GM23338 (cell line): ENCODE data around the gene PUS1. TPM values are rescaled to one million over a fixed set of nuclear protein-coding genes. Genes with fewer than 3 reads are reported as not detected.

Source experiments
- ATAC-seq: fragments of 200-7000 bp; cut with Tn5 transposase; 3 replicates; pipeline ENCODE4 v1.9.1; 2020
- DNase-seq: peaks from one replicate; pipeline ENCODE4 v3.0.0-alpha.2; 2015; ENCODE audit warnings: low spot score
- H2AFZ ChIP-seq: fragments of 200-600 bp; sonication (generic); 2 replicates; pipeline ENCODE4 v1.8.0; 2016; ENCODE audit warnings: antibody characterized with exemption, mild to moderate bottlenecking, moderate library complexity
- H3F3A ChIP-seq: fragments of 200-600 bp; sonication (generic); replicated peaks from 2 replicates; pipeline ENCODE4 v1.8.0; 2017; ENCODE audit warnings: antibody characterized with exemption, mixed run types, low read depth
- H3K27ac ChIP-seq: fragments of 200-600 bp; sonication (generic); 2 replicates; pipeline ENCODE4 v1.6.1; 2016; ENCODE audit warnings: low read depth
- H3K27me3 ChIP-seq: fragments of 200-600 bp; sonication (generic); 2 replicates; pipeline ENCODE4 v1.8.0; 2016; ENCODE audit warnings: mild to moderate bottlenecking, mixed run types, moderate library complexity; ENCODE audit not compliant: insufficient read depth
- H3K36me3 ChIP-seq: fragments of 200-600 bp; sonication (generic); 2 replicates; pipeline ENCODE4 v1.8.0; 2016; ENCODE audit warnings: mild to moderate bottlenecking; ENCODE audit not compliant: insufficient read depth
- H3K4me1 ChIP-seq: fragments of 200-600 bp; sonication (generic); 2 replicates; pipeline ENCODE4 v1.8.0; 2016; ENCODE audit warnings: mild to moderate bottlenecking, moderate library complexity; ENCODE audit not compliant: insufficient read depth
- H3K4me2 ChIP-seq: fragments of 200-600 bp; sonication (generic); 2 replicates; pipeline ENCODE4 v1.7.1; 2017; ENCODE audit warnings: mixed run types
- H3K4me3 ChIP-seq: fragments of 200-600 bp; sonication (generic); 2 replicates; pipeline ENCODE4 v1.6.1; 2016; ENCODE audit warnings: mixed run types
- H3K79me2 ChIP-seq: fragments of 200-600 bp; sonication (generic); replicated peaks from 2 replicates; pipeline ENCODE4 v1.8.0; 2017; ENCODE audit warnings: mild to moderate bottlenecking; ENCODE audit not compliant: insufficient read depth
- H3K9me2 ChIP-seq: fragments of 200-600 bp; sonication (generic); 2 replicates; pipeline ENCODE4 v1.8.0; 2017; ENCODE audit not compliant: insufficient read depth
- H4K20me1 ChIP-seq: fragments of 200-600 bp; sonication (generic); replicated peaks from 2 replicates; pipeline ENCODE4 v1.8.0; 2017; ENCODE audit warnings: mild to moderate bottlenecking; ENCODE audit not compliant: insufficient read depth
- H3K27ac Mint-ChIP-seq: 2 replicates; pipeline ENCODE4 v1.8.0; 2020; ENCODE audit warnings: inconsistent platforms, mild to moderate bottlenecking, moderate library complexity, mixed read lengths
- H3K27me3 Mint-ChIP-seq: 3 replicates; pipeline ENCODE4 v1.8.0; 2022; ENCODE audit warnings: low read depth, mild to moderate bottlenecking, moderate library complexity, mixed read lengths, inconsistent platforms; ENCODE audit not compliant: insufficient read depth, poor library complexity
- H3K36me3 Mint-ChIP-seq: 3 replicates; pipeline ENCODE4 v1.8.0; 2021; ENCODE audit warnings: low read depth, mild to moderate bottlenecking, inconsistent platforms, moderate library complexity, mixed read lengths
- H3K4me1 Mint-ChIP-seq: 3 replicates; pipeline ENCODE4 v1.8.0; 2020; ENCODE audit warnings: mild to moderate bottlenecking, inconsistent platforms, mixed read lengths
- H3K4me3 Mint-ChIP-seq: 3 replicates; pipeline ENCODE4 v1.8.0; 2021; ENCODE audit warnings: moderate library complexity, mild to moderate bottlenecking, inconsistent platforms, mixed read lengths
- H3K9me3 Mint-ChIP-seq: 3 replicates; pipeline ENCODE4 v1.8.0; 2020; ENCODE audit warnings: moderate library complexity, mild to moderate bottlenecking, inconsistent platforms, mixed read lengths
- CREB1 ChIP-seq: fragments of 250-450 bp; sonication (Bioruptor Pico); IDR thresholded peaks from 2 replicates; pipeline ENCODE4 v1.5.0; 2020; ENCODE audit warnings: low read depth, mild to moderate bottlenecking, moderate library complexity
- EZH2 ChIP-seq: fragments of 200-600 bp; sonication (generic); IDR thresholded peaks from one replicate; pipeline ENCODE4 v1.8.0; 2017; ENCODE audit warnings: antibody characterized with exemption, mild to moderate bottlenecking, low read depth; ENCODE audit not compliant: unreplicated experiment
- EZH2phosphoT487 ChIP-seq: fragments of 200-600 bp; sonication (generic); IDR thresholded peaks from one replicate; pipeline ENCODE4 v1.8.1; 2018; ENCODE audit warnings: antibody characterized with exemption; ENCODE audit not compliant: unreplicated experiment
- JUNB ChIP-seq: IDR thresholded peaks from one replicate; pipeline ENCODE4 v1.6.1; 2016; ENCODE audit warnings: antibody characterized with exemption; ENCODE audit not compliant: unreplicated experiment
- NANOG ChIP-seq: IDR thresholded peaks from 2 replicates; pipeline ENCODE4 v1.6.1; 2016; ENCODE audit warnings: antibody characterized with exemption, borderline replicate concordance
- POLR2AphosphoS5 ChIP-seq: IDR thresholded peaks from 2 replicates; pipeline ENCODE4 v1.6.1; 2016; ENCODE audit warnings: antibody characterized with exemption, low read depth
- STAT1 ChIP-seq: IDR thresholded peaks from one replicate; pipeline ENCODE4 v1.6.1; 2016; ENCODE audit warnings: antibody characterized with exemption; ENCODE audit not compliant: unreplicated experiment
- ZNF114 ChIP-seq: fragments of 250-450 bp; sonication (Bioruptor Pico); IDR thresholded peaks from 2 replicates; pipeline ENCODE4 v1.5.0; 2020; ENCODE audit warnings: mild to moderate bottlenecking, moderate library complexity
- polyA plus RNA-seq: library from polyadenylated mRNA; unstranded; fragments of >200 nt; fragmentation: Nextera tagmentation; extraction: Ambion mirVana; gene quantifications from 2 replicates; pipeline ENCODE4 v1.2.1, GENCODE V29; 2016
- total RNA-seq: library from RNA; depleted of rRNA; stranded (reverse); fragments of >200 nt; shearing (Covaris generic); gene quantifications from 2 replicates; pipeline ENCODE4 v1.2.3, GENCODE V29; 2014
- TF ChIP-seq, protein P1 (sequence below): IDR thresholded peaks from one replicate; pipeline ENCODE4 v1.6.1; 2018; ENCODE audit warnings: antibody characterized with exemption; ENCODE audit not compliant: unreplicated experiment
- TF ChIP-seq, protein P2 (sequence below): fragments of 250-450 bp; sonication (Bioruptor Pico); IDR thresholded peaks from 2 replicates; pipeline ENCODE4 v1.5.0; 2020; ENCODE audit warnings: mild to moderate bottlenecking, moderate library complexity

PUS1 gene
- total and polyA plus RNA-seq, 2 experiments from 2014 or later = 52.4 to 73.0 TPM

DNA sequence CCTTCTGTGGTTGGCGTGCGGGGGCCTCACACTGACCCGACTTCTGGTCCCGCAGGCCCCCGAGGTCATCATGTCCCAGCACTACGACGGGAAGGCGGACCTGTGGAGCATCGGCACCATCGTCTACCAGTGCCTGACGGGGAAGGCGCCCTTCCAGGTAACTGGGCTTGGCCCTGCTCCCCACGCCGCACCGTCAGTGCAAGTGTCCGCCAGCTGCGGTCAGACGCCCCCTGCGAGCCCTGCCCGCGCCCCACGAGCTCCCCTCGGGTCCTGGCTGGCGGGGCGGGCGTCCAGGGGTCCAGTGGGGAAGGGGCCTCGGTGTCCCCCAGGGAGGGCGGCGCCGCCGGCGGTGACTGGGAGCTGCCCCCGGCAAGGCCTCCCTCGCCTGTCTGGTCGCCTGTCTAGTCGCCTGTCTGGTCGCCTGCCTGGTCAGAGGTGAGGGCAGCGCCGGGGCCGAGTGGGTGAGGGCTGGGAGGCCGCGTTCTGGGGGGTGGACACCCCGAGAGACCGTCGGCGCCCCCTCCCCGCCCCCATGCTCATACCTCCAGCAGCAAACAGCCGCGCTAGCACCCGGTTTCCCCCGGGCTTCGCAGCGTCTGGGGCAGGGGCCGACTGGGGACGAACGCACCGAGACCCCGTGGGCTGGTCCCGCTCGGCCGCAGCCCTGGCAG lies 19.9 kb upstream of the PUS1 start:
- H3K27ac Mint-ChIP-seq = no peak overlapping the region
- H3K4me2 ChIP-seq = no peak overlapping the region

DNA sequence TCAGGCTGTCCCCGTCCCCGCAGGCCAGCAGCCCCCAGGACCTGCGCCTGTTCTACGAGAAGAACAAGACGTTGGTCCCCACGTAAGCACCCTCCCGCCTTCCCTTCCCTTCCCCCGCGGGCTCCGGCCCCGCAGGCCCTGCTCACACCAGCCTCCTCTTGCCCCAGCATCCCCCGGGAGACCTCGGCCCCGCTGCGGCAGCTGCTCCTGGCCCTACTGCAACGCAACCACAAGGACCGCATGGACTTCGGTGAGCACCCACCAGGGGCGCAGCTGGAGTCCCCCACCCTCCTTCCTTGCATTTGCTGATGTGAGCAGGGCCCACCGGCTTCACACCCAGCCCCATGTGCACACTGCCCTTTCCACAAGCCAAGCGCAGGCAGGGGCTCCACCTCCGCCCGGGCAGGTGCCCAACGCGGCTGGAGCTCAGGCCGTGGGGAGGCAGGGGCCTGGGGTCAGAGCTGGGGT lies 19.3 kb upstream of the PUS1 start:
- Histone ChIP-seq H2AFZ (no peak overlapping the region), H3K27me3 (no peaks in the 10 kb centered on the region), H3K9me2 (no peaks in the 10 kb centered on the region), H3K4me2 (no peak overlapping the region), H3K4me1 (no peaks in the 10 kb centered on the region), H3K4me3 (no peak overlapping the region), H3K27ac (no peak overlapping the region), H3K36me3 (no peaks in the 10 kb centered on the region), H3F3A (0 out of 2 replicates have a peak, but pooled peaks cover 8% of the 10 kb centered on the region), H3K79me2 (no peaks in the 10 kb centered on the region), H4K20me1 (peaks cover 8% of the 10 kb centered on the region; the same call in 1 of the 2 replicates)
- Mint-ChIP-seq H3K4me3 (no peak overlapping the region), H3K9me3 (no peaks in the 10 kb centered on the region), H3K4me1 (no peaks in the 10 kb centered on the region; the same call in 1 of the 3 replicates), H3K36me3 (peaks cover 30% of the 10 kb centered on the region), H3K27ac (no peak overlapping the region), H3K27me3 (peaks cover 10% of the 10 kb centered on the region)
- ATAC-seq (no peak), DNase-seq (no peak)
- TF ChIP-seq ZNF114 (CRISPR knock-in tag) = no peak
- TF ChIP-seq CREB1 = no peak
- TF ChIP-seq EZH2phosphoT487 = no peak
- TF ChIP-seq, protein P1, sequence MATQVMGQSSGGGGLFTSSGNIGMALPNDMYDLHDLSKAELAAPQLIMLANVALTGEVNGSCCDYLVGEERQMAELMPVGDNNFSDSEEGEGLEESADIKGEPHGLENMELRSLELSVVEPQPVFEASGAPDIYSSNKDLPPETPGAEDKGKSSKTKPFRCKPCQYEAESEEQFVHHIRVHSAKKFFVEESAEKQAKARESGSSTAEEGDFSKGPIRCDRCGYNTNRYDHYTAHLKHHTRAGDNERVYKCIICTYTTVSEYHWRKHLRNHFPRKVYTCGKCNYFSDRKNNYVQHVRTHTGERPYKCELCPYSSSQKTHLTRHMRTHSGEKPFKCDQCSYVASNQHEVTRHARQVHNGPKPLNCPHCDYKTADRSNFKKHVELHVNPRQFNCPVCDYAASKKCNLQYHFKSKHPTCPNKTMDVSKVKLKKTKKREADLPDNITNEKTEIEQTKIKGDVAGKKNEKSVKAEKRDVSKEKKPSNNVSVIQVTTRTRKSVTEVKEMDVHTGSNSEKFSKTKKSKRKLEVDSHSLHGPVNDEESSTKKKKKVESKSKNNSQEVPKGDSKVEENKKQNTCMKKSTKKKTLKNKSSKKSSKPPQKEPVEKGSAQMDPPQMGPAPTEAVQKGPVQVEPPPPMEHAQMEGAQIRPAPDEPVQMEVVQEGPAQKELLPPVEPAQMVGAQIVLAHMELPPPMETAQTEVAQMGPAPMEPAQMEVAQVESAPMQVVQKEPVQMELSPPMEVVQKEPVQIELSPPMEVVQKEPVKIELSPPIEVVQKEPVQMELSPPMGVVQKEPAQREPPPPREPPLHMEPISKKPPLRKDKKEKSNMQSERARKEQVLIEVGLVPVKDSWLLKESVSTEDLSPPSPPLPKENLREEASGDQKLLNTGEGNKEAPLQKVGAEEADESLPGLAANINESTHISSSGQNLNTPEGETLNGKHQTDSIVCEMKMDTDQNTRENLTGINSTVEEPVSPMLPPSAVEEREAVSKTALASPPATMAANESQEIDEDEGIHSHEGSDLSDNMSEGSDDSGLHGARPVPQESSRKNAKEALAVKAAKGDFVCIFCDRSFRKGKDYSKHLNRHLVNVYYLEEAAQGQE = no peak
- TF ChIP-seq NANOG = no peak
- TF ChIP-seq, protein P2, sequence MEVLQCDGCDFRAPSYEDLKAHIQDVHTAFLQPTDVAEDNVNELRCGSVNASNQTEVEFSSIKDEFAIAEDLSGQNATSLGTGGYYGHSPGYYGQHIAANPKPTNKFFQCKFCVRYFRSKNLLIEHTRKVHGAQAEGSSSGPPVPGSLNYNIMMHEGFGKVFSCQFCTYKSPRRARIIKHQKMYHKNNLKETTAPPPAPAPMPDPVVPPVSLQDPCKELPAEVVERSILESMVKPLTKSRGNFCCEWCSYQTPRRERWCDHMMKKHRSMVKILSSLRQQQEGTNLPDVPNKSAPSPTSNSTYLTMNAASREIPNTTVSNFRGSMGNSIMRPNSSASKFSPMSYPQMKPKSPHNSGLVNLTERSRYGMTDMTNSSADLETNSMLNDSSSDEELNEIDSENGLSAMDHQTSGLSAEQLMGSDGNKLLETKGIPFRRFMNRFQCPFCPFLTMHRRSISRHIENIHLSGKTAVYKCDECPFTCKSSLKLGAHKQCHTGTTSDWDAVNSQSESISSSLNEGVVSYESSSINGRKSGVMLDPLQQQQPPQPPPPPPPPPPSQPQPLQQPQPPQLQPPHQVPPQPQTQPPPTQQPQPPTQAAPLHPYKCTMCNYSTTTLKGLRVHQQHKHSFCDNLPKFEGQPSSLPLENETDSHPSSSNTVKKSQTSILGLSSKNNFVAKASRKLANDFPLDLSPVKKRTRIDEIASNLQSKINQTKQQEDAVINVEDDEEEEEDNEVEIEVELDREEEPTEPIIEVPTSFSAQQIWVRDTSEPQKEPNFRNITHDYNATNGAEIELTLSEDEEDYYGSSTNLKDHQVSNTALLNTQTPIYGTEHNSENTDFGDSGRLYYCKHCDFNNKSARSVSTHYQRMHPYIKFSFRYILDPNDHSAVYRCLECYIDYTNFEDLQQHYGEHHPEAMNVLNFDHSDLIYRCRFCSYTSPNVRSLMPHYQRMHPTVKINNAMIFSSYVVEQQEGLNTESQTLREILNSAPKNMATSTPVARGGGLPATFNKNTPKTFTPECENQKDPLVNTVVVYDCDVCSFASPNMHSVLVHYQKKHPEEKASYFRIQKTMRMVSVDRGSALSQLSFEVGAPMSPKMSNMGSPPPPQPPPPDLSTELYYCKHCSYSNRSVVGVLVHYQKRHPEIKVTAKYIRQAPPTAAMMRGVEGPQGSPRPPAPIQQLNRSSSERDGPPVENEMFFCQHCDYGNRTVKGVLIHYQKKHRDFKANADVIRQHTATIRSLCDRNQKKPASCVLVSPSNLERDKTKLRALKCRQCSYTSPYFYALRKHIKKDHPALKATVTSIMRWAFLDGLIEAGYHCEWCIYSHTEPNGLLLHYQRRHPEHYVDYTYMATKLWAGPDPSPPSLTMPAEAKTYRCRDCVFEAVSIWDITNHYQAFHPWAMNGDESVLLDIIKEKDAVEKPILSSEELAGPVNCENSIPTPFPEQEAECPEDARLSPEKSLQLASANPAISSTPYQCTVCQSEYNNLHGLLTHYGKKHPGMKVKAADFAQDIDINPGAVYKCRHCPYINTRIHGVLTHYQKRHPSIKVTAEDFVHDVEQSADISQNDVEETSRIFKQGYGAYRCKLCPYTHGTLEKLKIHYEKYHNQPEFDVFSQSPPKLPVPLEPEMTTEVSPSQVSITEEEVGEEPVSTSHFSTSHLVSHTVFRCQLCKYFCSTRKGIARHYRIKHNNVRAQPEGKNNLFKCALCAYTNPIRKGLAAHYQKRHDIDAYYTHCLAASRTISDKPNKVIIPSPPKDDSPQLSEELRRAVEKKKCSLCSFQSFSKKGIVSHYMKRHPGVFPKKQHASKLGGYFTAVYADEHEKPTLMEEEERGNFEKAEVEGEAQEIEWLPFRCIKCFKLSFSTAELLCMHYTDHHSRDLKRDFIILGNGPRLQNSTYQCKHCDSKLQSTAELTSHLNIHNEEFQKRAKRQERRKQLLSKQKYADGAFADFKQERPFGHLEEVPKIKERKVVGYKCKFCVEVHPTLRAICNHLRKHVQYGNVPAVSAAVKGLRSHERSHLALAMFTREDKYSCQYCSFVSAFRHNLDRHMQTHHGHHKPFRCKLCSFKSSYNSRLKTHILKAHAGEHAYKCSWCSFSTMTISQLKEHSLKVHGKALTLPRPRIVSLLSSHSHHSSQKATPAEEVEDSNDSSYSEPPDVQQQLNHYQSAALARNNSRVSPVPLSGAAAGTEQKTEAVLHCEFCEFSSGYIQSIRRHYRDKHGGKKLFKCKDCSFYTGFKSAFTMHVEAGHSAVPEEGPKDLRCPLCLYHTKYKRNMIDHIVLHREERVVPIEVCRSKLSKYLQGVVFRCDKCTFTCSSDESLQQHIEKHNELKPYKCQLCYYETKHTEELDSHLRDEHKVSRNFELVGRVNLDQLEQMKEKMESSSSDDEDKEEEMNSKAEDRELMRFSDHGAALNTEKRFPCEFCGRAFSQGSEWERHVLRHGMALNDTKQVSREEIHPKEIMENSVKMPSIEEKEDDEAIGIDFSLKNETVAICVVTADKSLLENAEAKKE (CRISPR knock-in tag) = no peak
- no peak for TF ChIP-seq JUNB
- no peak for TF ChIP-seq EZH2
- TF ChIP-seq STAT1 = no peak
- no peak for TF ChIP-seq POLR2AphosphoS5

More for the DNA sequence above, 19.9 kb upstream of the PUS1 start:
- 0 out of 2 replicates have a peak, but pooled peaks cover 3% of the 10 kb centered on the region for H3K79me2 ChIP-seq
- H3K36me3 Mint-ChIP-seq = peaks cover 25% of the 10 kb centered on the region
- H3K36me3 ChIP-seq = no peaks in the 10 kb centered on the region
- no peak overlapping the region for H3K4me3 Mint-ChIP-seq
- DNase-seq (no peak), ATAC-seq (no peak)
- TF ChIP-seq STAT1 (no peak), ZNF114 (CRISPR knock-in tag) (no peak)
- H3K9me3 Mint-ChIP-seq = no peaks in the 10 kb centered on the region
- H3K27me3 ChIP-seq = no peaks in the 10 kb centered on the region
- no peak overlapping the region for H3K27ac ChIP-seq
- peaks cover 8% of the 10 kb centered on the region for H4K20me1 ChIP-seq
- H3K4me3 ChIP-seq = no peak overlapping the region
- H3K9me2 ChIP-seq = no peaks in the 10 kb centered on the region
- no peaks in the 10 kb centered on the region for H3K4me1 ChIP-seq
- H3K4me1 Mint-ChIP-seq = no peaks in the 10 kb centered on the region; the same call in 2 of the 3 replicates
- no peak overlapping the region for H2AFZ ChIP-seq
- H3F3A ChIP-seq = 0 out of 2 replicates have a peak, but pooled peaks cover 8% of the 10 kb centered on the region
- H3K27me3 Mint-ChIP-seq = peaks cover 10% of the 10 kb centered on the region
